Activated T-cell treated with anti-CD3 and anti-CD28 coated beads, Interleukin-2, amount 50 U/mL, for 48 hours (primary cell): Measurements from ENCODE around the gene YES1.
"Not testable (repeated sequence)": the region's sequence is repeated elsewhere in the genome, so short reads cannot be mapped to it uniquely, and the experiment has no call there.

ENCODE experiments used
- DNase-seq, 2 experiments: peaks; one replicate each; pipeline ENCODE4 v3.0.0-alpha.2; 2020

The YES1 gene

DNA sequence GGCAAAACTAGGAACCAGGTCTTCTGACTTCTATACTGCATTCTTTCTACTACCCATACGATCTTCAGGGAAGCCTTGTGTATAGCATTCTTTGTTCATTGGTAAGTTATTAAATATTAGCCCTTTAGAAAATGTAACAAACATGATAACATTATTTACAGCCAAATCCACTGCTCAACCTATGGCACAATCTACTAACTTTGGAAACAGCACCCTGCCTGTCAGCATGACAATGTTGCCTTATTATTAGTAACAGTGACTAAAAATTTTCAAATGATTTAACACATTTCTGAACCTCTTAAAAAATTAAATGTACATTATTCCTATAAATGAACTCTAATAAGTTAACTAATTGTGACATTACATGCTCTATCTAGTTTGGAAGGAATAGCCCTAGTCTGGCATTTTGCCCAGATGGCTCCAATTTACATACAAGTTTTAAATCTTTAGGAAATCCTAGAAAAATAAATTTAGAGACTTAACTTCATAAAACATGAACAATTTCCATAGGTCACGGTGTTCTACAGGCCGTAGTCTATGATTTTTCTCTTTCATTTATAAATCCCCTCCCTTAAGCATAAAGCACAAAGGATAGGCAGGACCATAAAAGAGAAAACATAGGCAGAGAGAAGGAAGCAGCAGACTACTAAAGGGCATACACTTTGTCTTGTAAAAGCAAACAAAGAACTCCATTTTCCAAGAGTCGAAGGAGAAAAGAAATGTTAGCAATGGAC lies 33.7 kb downstream of the YES1 start:
- no peak for DNase-seq

DNA sequence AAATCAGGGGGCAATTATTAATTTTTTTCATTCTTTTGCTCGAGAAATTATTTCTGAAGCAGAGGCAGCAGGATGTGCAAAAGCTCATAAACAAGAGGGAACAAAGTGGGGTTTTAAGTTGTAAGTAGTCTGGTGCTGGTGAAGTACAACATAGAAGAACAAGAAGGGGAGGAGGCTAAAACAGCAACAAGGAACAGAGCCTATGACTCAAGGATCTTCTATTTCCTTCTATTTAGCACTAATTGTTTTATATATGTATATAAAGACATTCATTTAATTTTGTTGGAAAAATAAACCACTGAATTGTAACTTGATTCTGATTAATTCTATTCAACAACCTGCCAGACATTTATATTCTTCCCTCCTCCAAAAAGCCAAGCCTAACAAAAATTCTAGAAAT lies 35.0 kb downstream of the YES1 start:
- DNase-seq: no peak

- DNase-seq: not testable (repeated sequence)
These were observed 36.0 kb downstream of the YES1 start for GRCh38 chr18:776044-776443.

DNA sequence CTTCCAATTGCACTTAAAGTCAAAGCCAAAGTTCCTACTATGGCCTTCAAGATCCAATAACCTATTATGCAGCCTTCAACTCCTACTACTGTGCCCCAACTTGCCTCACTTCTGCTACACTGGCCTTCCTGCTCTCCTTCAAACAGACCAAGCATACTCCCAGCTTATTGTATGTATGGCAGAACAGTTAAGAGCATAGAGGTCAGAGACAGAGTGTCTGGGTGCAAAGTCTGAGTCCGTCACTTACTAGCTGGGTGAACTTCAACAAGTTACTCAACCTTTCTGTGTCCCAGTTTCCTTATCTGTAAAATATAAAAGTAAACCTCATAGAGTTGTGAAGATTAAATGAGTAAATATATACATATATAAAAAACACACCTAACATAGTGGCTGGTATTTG lies 37.2 kb downstream of the YES1 start:
- no peak for DNase-seq

DNA sequence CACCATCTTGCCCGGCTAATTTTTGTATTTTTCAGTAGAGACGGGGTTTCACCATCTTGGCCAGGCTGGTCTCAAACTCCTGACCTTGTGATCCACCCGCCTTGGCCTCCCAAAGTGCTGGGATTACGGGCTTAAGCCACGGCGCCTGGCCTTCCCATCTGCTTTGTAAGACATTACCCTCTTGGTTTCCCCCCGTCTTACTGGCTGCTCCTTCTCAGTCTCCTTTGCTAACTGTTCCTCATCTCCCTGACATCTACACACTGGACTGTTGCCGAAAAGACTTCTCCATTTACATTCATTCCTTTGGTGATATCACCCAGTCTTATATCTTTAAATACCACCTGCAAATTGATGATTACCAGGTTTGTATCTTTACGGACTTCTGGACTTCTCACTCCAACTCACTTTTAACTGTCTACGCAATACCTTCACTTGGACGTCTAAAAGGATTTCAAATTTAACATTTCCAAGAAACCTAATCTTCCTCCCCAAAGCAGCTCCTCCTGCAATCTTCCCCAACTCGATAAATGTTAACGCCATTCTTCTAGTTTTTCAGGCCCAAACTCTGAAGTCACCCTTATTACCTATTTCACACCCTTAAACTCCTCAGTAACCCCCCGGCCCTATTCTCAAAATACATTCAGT lies 37.9 kb downstream of the YES1 start:
- DNase-seq: no peak

GRCh38 chr18:770583-770961 lies 41.5 kb downstream of the YES1 start:
- DNase-seq: no peak

- no peak for DNase-seq
These were observed 44.1 kb downstream of the YES1 start for GRCh38 chr18:767961-768360.

DNA sequence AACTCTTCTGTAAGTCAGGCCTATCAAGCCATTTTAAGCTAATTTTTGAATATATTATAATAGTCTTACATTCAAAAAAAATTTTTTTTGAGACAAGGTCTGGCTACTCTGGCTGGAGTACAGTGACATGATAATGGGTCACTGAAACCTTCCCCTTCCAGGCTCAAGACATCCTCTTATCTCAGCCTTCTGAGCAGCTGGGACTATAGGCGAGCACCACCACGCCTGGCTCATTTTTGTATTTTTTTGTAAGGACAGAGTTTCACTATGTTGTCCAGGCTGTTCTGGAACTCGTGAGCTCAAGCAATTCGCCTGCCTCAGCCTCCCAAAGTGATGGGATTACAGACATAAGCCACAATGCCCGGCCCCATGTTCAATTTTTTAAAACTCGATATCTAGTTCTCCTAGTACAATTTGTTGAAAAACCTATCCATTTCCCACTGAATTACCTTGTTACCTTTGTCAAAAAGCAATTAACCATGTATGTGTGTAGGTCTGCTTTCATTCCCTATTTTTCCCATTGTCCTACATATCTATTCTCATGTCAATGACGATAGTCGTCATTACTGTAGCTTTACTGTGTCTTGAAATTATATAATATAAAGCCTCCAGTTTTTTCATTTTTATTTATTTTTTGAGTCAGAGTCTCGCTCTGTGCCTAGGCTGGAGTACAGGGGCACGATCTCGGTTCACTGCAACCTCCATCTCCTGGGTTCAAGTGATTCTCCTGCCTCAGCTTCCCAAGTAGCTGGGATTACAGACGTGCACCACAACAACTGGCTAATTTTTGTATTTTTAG lies 44.8 kb downstream of the YES1 start:
- DNase-seq: no peak

DNA sequence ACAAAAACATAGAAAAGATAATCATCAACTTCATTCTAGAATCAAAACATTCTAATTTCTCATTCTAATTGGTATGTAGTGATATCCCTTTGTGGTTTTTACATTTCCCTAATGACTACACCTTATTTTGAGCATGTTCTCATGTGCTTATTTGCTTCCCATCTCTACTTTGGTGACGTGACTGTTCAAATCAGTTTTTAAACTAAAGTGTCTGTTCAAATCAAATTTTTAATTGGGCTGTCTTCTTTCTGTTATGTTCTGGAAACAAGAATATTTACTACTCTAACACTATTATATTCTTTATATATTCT lies 45.5 kb downstream of the YES1 start:
- no peak for DNase-seq

DNA sequence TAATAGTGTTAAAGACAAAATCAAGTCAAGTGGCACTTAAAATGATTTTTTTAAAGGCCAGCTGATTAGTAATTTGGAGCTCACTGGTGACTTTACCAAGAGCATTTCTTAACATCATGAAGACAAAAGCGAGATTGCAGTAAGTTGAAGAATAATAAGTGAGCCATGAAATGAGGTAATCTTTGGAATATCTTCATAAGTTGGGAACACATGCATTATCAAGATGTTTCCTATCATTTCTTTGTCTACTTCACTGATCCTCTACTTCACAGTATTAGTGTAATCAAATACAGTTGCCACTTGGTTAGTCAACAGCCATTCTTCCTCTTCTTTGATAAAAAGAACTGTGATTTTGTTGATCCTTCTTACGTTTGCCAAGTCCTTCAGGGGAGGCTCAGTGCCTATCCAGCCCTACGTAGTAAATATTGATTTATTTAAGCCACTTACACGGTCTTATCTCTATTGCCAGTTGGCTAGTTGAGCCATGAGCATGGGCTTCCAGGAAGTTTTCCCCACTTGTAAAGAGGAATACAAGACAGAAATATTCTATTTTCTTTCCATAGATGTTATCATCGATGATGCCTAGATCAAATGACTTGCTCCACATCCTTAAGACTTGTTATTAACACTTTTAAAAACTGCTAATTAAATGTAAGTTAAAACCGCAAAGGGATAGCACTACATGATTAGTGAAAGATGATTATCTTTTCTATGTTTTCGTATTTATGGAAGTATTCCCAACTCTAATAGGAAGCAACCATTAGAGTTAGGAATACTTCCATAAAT lies 46.1 kb downstream of the YES1 start:
- no peak for DNase-seq

GRCh38 chr18:759864-760263 lies 52.2 kb downstream of the YES1 start:
- not testable (repeated sequence) for DNase-seq

DNA sequence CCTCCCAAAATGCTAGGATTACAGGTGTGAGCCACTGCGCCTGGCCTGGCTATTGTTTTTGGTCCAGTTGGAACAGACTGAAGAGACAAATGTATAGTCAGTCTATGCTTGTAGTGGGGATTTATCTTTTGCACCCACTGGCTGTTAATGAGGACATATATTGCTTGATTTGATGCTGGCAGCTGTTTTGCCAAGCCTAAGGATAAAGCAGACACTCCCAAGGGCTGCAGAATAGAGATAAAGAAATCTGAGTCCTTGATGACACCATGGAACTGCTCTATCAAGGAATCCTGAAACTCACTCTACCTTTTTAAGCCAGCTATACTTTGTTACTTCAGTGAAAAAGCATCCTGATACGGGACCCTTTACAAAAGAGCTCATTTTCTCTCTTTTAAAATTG lies 56.5 kb downstream of the YES1 start:
- DNase-seq: no peak

GRCh38 chr18:754656-755055 lies 57.4 kb downstream of the YES1 start:
- DNase-seq: no peak

DNA sequence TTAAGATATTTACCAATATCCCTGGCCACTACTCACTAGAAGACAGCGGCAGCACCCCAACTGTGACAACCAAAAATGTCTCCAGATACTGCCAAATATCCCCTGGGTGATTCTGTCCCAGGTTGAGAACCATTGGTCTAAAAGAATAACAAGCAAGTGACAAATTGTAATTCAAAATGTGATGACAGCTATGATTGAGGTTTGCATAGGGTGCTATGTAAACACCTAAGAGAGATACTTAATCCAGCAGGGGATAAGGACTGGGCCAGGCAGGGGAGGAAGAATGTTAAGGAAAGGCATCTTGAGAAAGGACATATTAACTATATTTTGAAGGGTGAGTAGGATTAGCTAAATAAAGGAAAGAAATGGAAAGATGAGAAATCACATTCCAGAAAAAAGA lies 61.6 kb downstream of the YES1 start:
- DNase-seq: no peak

DNA sequence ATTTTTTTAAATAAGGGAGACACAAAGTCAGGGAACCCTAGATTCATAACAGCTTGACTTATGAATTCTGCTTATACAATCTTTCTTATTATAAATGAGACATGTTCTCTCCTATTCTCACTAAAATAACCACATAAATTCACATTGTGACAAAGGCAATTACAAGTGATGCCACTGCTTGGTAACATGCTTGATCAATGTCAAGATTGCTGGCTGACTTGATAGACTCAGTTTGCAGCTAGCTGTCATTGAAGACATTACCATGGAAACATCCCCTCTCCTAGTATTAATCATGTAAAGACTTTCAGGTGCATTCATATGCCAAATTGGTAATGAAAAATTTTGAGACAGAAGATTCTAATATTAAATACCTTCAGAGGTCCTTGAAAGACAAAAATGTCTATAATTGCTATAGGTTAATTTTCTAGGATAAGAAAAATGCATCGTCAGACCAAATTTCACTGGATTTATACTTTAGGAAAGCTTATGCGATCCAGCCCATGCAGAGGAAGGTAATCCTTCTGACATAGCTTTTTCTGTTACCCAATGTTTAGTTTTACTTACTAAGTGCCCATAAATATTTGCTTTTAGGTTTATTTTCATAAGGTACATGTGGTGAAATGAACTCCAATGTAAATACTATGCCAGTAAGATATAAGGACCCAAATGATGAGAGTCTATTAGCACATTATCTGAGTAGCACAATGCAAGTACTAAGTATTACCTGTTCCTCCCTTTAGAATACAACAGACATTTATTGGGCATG lies 67.0 kb downstream of the YES1 start:
- no peak for DNase-seq

GRCh38 chr18:741931-742512 lies 70.0 kb downstream of the YES1 start:
- DNase-seq: no peak

DNA sequence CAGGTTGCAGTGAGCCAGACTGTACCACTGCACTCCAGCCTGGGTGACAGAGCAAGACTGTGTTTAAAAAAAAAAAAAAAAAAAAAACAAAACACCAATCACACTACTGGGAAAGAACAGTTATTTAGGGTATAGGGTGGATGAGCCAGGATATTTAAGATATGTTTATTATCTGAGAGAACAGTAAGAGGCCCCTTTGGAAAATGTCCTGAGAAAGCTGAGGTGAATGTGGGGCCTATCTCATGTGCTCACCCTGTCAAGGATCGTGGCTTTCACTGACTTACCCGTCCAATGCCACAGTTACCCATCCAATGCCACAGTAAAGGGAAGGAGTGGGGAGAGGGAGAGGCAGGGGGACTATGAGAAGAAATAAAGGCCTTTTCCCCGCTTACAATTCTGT lies 79.7 kb downstream of the YES1 start:
- no peak for DNase-seq

DNA sequence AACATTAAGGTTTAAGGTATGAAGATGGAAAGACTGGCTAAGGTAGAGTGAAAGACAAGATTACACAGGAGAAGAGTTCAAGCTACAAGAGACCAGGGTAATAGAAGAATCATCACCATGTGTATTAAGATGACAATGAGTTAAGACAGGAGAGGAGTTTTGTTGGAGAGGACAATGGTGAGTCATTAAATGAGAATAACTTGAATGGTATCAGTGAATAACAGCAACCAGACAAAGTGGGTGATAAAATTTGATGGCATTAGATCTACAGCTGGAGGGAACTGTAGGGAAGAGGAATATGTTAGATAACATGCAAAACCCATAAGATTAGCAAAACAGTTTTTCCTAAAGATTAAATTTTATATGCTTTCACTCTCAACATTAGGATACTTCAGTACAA lies 80.9 kb downstream of the YES1 start:
- no peak for DNase-seq

GRCh38 chr18:730692-731091 lies 81.3 kb downstream of the YES1 start:
- no peak for DNase-seq

GRCh38 chr18:730120-730519 lies 81.9 kb downstream of the YES1 start:
- DNase-seq: not testable (repeated sequence)

DNA sequence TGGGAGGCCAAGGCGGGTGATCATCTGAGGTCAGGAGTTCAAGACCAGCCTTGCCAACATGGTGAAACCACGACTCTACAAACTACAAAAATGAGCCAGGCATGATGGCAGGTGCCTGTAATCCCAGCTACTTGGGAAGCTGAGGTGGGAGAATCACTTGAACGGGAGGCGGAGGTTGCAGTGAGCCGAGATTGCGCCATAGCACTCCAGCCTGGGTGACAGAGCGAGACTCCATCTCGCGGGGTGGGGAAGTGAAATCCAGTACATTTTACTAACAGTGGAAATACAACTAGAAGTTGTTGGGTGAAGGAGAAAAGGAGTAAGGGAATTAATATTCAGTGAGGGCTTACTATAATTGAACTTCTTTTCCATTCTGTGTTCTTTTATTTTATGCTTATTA lies 86.4 kb downstream of the YES1 start:
- no peak for DNase-seq

GRCh38 chr18:723541-724080 lies 88.4 kb downstream of the YES1 start:
- DNase-seq: no peak
